Ascending aorta (tissue), 2 donors: ENCODE results near the gene PRPF6. TPM values are rescaled to one million over a fixed set of nuclear protein-coding genes. Genes with fewer than 3 reads are reported as not detected.

Experiments
- DNase-seq, 2 donors: peaks; one replicate each; pipeline ENCODE4 v3.0.0-alpha.2; 2019; ENCODE audit warnings: low spot score in 2 of 2
- H3K27ac ChIP-seq, 2 donors: fragments of 200-600 bp; sonication (generic); one replicate each; pipeline ENCODE4 v1.5.1; 2016 to 2017; ENCODE audit warnings: mild to moderate bottlenecking in 1 of 2
- H3K27me3 ChIP-seq: fragments of 200-600 bp; sonication (generic); one replicate; pipeline ENCODE4 v1.5.1; 2017
- H3K36me3 ChIP-seq, 2 donors: fragments of 200-600 bp; sonication (generic); one replicate each; pipeline ENCODE4 v1.5.1; 2016
- H3K4me1 ChIP-seq, 2 donors: fragments of 200-600 bp; sonication (generic); one replicate each; pipeline ENCODE4 v1.5.1; 2016 to 2017; ENCODE audit warnings: mild to moderate bottlenecking in 1 of 2
- H3K4me3 ChIP-seq, 2 donors: fragments of 200-600 bp; sonication (generic); one replicate each; pipeline ENCODE4 v1.5.1; 2016 to 2017; ENCODE audit warnings: mild to moderate bottlenecking in 1 of 2
- H3K9me3 ChIP-seq, 2 donors: fragments of 200-600 bp; sonication (generic); one replicate each; pipeline ENCODE4 v1.5.1; 2016
- intact Hi-C: fragments of 100-400 bp; cut with DNase I; formaldehyde crosslinking; loops from one replicate; pipeline ENCODE4 v1.15.1; 2023
- total RNA-seq: library from RNA; depleted of rRNA; stranded (reverse); fragments of >200 nt; gene quantifications from one replicate; pipeline ENCODE4 v1.1.0, GENCODE V29; 2016
- TF ChIP-seq, protein P1 (sequence below), 3 experiments: fragments of 200-600 bp in 2 of 3; fragments of 450-650 bp in 1 of 3; sonication (generic) in 2 of 3; IDR thresholded peaks; one replicate each; pipeline ENCODE4 v1.5.1; 2016 to 2019; ENCODE audit warnings: antibody characterized with exemption in 3 of 3, mild to moderate bottlenecking in 1 of 3, moderate library complexity in 1 of 3

Gene PRPF6
- total RNA-seq, 1 donor from 2014 or later, result 33.5 TPM

DNA sequence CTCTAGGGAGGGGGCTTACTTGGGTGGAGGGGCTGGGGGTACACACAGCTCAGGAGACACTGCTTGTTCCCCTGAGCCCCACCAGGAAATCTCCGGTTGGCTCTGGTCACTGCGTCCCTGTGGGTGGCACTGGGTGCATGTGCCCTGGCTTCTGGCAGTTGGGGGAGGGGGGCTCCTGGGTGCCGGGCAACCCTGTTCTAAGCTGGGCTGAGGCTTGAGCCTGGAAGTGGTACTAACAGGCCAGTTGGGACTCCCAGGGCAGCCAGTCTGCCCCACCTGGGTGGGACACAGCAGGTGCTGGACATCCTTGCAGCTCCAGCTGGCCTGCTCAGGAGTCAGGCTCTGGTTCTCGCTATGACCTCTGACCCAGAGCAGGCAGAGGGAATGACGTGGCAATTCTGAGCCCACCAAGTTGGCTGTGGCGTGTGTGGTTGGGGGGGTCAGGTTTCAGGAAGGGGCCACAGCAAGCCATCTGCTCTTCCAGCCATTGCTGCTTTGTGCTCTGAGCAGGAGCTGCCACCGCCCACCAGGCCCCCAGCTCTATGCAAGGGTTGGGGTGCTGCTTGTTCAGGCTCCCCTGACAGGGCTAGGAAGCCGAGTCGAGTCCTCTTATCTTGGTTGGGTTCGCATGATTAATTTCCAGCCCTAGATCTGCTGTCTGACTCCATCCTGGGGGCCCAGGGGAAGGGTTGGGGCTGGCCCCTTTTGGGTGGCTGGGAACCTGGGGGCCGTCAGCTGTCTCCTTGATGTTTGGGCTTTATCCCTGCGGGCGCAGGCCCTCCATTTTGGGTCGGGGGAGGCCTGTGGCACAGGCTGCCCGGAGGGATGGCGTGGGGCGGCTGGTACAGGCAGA lies 55.6 kb downstream of the PRPF6 start:
- H3K9me3 ChIP-seq, result no peaks in the 10 kb centered on the region
- no peak overlapping the region for H3K27ac ChIP-seq
- peaks cover 22% of the 10 kb centered on the region for H3K27me3 ChIP-seq
- intact Hi-C loops, result no loop called here
- peaks cover 25 to 26% of the 10 kb centered on the region in 2 donors for H3K36me3 ChIP-seq
- TF ChIP-seq, protein P1, sequence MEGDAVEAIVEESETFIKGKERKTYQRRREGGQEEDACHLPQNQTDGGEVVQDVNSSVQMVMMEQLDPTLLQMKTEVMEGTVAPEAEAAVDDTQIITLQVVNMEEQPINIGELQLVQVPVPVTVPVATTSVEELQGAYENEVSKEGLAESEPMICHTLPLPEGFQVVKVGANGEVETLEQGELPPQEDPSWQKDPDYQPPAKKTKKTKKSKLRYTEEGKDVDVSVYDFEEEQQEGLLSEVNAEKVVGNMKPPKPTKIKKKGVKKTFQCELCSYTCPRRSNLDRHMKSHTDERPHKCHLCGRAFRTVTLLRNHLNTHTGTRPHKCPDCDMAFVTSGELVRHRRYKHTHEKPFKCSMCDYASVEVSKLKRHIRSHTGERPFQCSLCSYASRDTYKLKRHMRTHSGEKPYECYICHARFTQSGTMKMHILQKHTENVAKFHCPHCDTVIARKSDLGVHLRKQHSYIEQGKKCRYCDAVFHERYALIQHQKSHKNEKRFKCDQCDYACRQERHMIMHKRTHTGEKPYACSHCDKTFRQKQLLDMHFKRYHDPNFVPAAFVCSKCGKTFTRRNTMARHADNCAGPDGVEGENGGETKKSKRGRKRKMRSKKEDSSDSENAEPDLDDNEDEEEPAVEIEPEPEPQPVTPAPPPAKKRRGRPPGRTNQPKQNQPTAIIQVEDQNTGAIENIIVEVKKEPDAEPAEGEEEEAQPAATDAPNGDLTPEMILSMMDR (IDR thresholded peaks at IDR 0.05), result no peak
- DNase-seq, result no peak
- H3K4me3 ChIP-seq, result no peak overlapping the region
- peaks cover 5 to 15% of the 10 kb centered on the region in 2 donors for H3K4me1 ChIP-seq

- intact Hi-C loops, result no loop called here
- TF ChIP-seq, protein P1 (IDR thresholded peaks at IDR 0.05), result no peak
These were observed 56.2 kb downstream of the PRPF6 start for GRCh38 chr20:64037199-64037497.

DNA sequence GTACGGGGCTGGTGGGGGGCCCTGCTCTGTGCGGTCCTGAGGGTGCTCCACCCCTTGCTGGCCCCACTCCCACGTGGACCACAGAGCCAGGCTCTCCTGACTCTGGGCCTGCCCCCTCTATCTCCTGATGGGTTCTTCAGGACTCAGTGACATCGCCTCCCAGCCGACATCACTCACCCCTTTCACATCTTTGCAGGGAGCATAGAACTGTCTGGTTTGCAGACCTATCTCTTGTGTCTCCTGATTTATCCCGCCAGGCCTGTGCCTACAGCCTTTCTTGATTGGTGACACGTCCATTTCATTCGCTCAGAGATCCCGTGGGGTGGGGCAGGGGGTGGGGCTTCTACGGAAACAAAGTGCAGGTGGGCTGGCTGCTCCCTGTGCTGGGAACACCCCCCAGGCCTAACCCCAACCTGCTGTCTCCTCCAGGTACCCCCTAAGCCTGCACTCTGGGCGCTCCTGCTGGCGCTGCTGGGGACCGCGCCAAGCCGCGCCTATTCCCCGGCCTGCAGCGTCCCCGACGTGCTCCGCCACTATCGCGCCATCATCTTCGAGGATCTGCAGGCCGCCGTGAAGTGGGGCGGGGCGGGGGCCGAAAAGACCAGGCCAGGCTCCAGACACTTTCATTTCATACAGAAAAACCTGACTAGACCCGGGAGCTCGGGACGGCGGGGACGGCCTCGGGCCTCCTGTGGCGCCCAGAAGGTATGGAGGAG lies 56.7 kb downstream of the PRPF6 start:
- intact Hi-C loops, result no loop called here
- Histone ChIP-seq H3K36me3 (peaks cover 14 to 16% of the 10 kb centered on the region in 2 donors), H3K9me3 (no peaks in the 10 kb centered on the region), H3K27ac (no peak overlapping the region), H3K4me3 (peak overlapping the region in 1 of 2 donors; percentile 56), H3K27me3 (peaks cover 27% of the 10 kb centered on the region), H3K4me1 (peaks cover 5 to 20% of the 10 kb centered on the region in 2 donors)
- DNase-seq, result no peak
- TF ChIP-seq, protein P1 (IDR thresholded peaks at IDR 0.05), result no peak

More at GRCh38 chr20:64037199-64037497, 56.2 kb downstream of the PRPF6 start:
- Histone ChIP-seq H3K4me1 (peaks cover 5 to 18% of the 10 kb centered on the region in 2 donors), H3K27me3 (peaks cover 27% of the 10 kb centered on the region), H3K36me3 (peaks cover 19 to 21% of the 10 kb centered on the region in 2 donors), H3K27ac (no peak overlapping the region), H3K4me3 (no peak overlapping the region), H3K9me3 (no peaks in the 10 kb centered on the region)
- no peak for DNase-seq

DNA sequence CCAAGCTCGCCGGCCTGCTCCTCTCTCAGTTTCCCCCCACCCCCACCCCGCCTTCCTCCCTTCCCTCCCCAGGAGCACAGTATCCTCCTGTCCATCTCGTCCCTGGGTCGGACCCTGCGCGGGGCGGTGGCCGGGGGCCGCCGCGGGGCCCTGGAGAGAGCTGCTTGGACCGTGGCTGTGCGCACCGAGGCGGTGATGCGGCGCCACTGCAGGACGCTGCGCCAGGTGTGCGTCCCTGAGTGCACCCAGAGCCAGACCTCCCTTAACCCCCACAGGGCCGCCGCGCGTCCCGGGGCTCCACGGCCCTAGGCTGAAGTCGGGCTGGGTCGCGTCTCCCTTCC lies 57.3 kb downstream of the PRPF6 start:
- no peak overlapping the region for H3K27ac ChIP-seq
- H3K27me3 ChIP-seq, result peaks cover 27% of the 10 kb centered on the region
- peaks cover 5 to 20% of the 10 kb centered on the region in 2 donors for H3K4me1 ChIP-seq
- peaks cover 10% of the 10 kb centered on the region in 2 donors for H3K36me3 ChIP-seq
- H3K9me3 ChIP-seq, result no peaks in the 10 kb centered on the region
- DNase-seq, result no peak
- intact Hi-C loops, result no loop called here
- H3K4me3 ChIP-seq, result peak overlapping the region; percentile 47 to 56
- TF ChIP-seq, protein P1 (IDR thresholded peaks at IDR 0.05), result no peak

DNA sequence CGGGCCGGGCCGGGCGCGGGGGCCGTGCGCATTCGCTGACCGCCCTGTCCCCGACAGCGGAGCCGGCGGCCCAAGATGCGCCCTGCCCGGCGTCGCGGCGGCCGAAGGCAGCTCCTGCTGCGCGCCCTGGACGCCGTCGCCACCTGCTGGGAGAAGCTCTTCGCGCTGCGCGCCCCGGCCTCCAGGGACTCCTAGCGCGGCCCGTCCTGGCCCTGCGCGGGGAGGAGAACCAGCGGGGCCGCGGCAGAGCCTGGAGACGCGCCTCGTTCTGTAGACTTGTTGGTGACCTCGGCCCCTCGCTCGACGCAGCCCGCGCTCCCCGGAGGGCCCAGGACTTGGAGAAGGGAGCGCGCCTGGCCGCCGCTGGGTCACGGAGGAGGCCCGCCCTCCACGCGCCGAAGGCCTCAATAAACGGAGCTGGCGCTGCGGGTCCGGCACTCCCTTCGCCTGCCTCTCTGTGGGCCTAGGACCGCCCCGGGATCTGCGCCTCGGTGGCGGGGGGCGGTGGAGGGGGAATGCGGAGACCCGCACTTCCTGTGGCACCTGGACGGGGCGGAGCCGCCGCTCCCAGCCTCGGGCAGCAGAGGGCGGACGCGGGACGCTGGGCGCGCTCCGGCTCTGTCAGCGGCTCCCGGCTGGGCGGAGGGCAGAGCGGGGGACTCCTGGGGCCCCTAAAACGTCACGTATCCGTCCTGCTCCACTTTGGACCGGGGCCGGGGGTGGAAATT lies 57.8 kb downstream of the PRPF6 start:
- peak in 1 of 2 donors; percentile 78 for DNase-seq
- Histone ChIP-seq H3K9me3 (no peaks in the 10 kb centered on the region), H3K27me3 (peaks cover 27% of the 10 kb centered on the region), H3K27ac (no peak overlapping the region), H3K4me1 (peaks cover 5 to 20% of the 10 kb centered on the region in 2 donors), H3K36me3 (peaks cover 5% of the 10 kb centered on the region in 2 donors), H3K4me3 (peak overlapping the region; percentile 47 to 56)
- intact Hi-C loops, result loop anchor here (1.0 kb wide), 1 partner anchor 82 kb away; no protein-coding TSS in a partner anchor
- TF ChIP-seq, protein P1 (IDR thresholded peaks at IDR 0.05), result peak; percentile 65 to 78 (median 75)
